ENCODE data around the gene FAM117B.
A peak's percentile ranks its signal among the peaks of the same experiment; 100 is the strongest.

Gene FAM117B

GRCh38 chr2:202634556-202635427 is at the start of gene FAM117B:
FAM117B (plus strand) TSS chr2:202634969; CDS start chr2:202635188, 219 bp downstream.
- peak; percentile 94 for DNase-seq (ENCODE audit: low read depth)

- DNase-seq (ENCODE audit: low read depth) = peak; percentile 62
Measured at GRCh38 chr2:202588647-202589581, 45.9 kb upstream of the FAM117B start.

- no peak for DNase-seq (ENCODE audit: low read depth)
Measured at GRCh38 chr2:202589582-202589949, 45.2 kb upstream of the FAM117B start.

GRCh38 chr2:202592566-202592965 is 42.2 kb upstream of the FAM117B start:
- DNase-seq (ENCODE audit: low read depth) = no peak

- DNase-seq (ENCODE audit: low read depth) = no peak
Measured at GRCh38 chr2:202599105-202599504, 35.7 kb upstream of the FAM117B start.

- no peak for DNase-seq (ENCODE audit: low read depth)
Measured at GRCh38 chr2:202599911-202600310, 34.9 kb upstream of the FAM117B start.

- peak; percentile 25 for DNase-seq (ENCODE audit: low read depth)
Measured at GRCh38 chr2:202604699-202605098, 30.1 kb upstream of the FAM117B start.

- no peak for DNase-seq (ENCODE audit: low read depth)
Measured at GRCh38 chr2:202605174-202605573, 29.6 kb upstream of the FAM117B start.

GRCh38 chr2:202608142-202608852 is 26.5 kb upstream of the FAM117B start:
- DNase-seq (ENCODE audit: low read depth) = no peak

GRCh38 chr2:202609381-202610145 is 25.2 kb upstream of the FAM117B start:
- no peak for DNase-seq (ENCODE audit: low read depth)

- peak; percentile 19 for DNase-seq (ENCODE audit: low read depth)
Measured at GRCh38 chr2:202610380-202610779, 24.4 kb upstream of the FAM117B start.

- DNase-seq (ENCODE audit: low read depth) = peak; percentile 14
Measured at GRCh38 chr2:202612145-202612544, 22.6 kb upstream of the FAM117B start.

GRCh38 chr2:202613479-202613878 is 21.3 kb upstream of the FAM117B start:
- no peak for DNase-seq (ENCODE audit: low read depth)

GRCh38 chr2:202624133-202624532 is 10.6 kb upstream of the FAM117B start:
- DNase-seq (ENCODE audit: low read depth) = no peak

GRCh38 chr2:202627042-202627441 is 7.7 kb upstream of the FAM117B start:
- DNase-seq (ENCODE audit: low read depth) = no peak

GRCh38 chr2:202628646-202629198 is 6.0 kb upstream of the FAM117B start:
- no peak for DNase-seq (ENCODE audit: low read depth)

- peak; percentile 69 for DNase-seq (ENCODE audit: low read depth)
Measured at GRCh38 chr2:202632682-202633290, 2.0 kb upstream of the FAM117B start.

- DNase-seq (ENCODE audit: low read depth) = no peak
Measured at GRCh38 chr2:202633470-202633869, 1.3 kb upstream of the FAM117B start.

GRCh38 chr2:202635428-202636212 is 851 bp downstream of the FAM117B start:
- DNase-seq (ENCODE audit: low read depth) = peak; percentile 62

GRCh38 chr2:202636213-202636513 is 1.4 kb downstream of the FAM117B start:
- DNase-seq (ENCODE audit: low read depth) = no peak
